DMS79 treated with DMSO at 0.1 percent for 48 hours (cell line): ENCODE measurements around the gene WNT4.
"Not testable (repeated sequence)": the region's sequence is repeated elsewhere in the genome, so short reads cannot be mapped to it uniquely, and the experiment has no call there.

Experiments
- DNase-seq: peaks from one replicate; lab custom pipeline; 2025; lab: John Stamatoyannopoulos, UW

The WNT4 gene

GRCh38 chr1:22108339-22109105, 34.4 kb downstream of the WNT4 start:
- no peak for DNase-seq

- DNase-seq = no peak
These were observed 35.8 kb downstream of the WNT4 start for GRCh38 chr1:22107126-22107525.

GRCh38 chr1:22105611-22106207, 37.2 kb downstream of the WNT4 start:
- DNase-seq = peak; percentile 83

- DNase-seq = no peak
These were observed 37.9 kb downstream of the WNT4 start for GRCh38 chr1:22104865-22105437.

GRCh38 chr1:22104094-22104493, 38.8 kb downstream of the WNT4 start:
- DNase-seq = no peak

GRCh38 chr1:22102746-22103145, 40.2 kb downstream of the WNT4 start:
- DNase-seq = no peak

GRCh38 chr1:22101995-22102394, 40.9 kb downstream of the WNT4 start:
- DNase-seq = no peak

GRCh38 chr1:22101199-22101598, 41.7 kb downstream of the WNT4 start:
- no peak for DNase-seq

- no peak for DNase-seq
These were observed 42.7 kb downstream of the WNT4 start for GRCh38 chr1:22100168-22100567.

- no peak for DNase-seq
These were observed 44.1 kb downstream of the WNT4 start for GRCh38 chr1:22098752-22099151.

- DNase-seq = no peak
These were observed 46.4 kb downstream of the WNT4 start for GRCh38 chr1:22096463-22096862.

GRCh38 chr1:22096036-22096435, 46.9 kb downstream of the WNT4 start:
- no peak for DNase-seq

GRCh38 chr1:22093513-22093912, 49.4 kb downstream of the WNT4 start:
- DNase-seq = no peak

- not testable (repeated sequence) for DNase-seq
These were observed 50.7 kb downstream of the WNT4 start for GRCh38 chr1:22092026-22092768.

- DNase-seq = no peak
These were observed 52.0 kb downstream of the WNT4 start for GRCh38 chr1:22090867-22091266.

GRCh38 chr1:22089787-22090186, 53.1 kb downstream of the WNT4 start:
- no peak for DNase-seq

GRCh38 chr1:22089134-22089571, 53.7 kb downstream of the WNT4 start:
- no peak for DNase-seq

- DNase-seq = no peak
These were observed 54.6 kb downstream of the WNT4 start for GRCh38 chr1:22088331-22088730.

- DNase-seq = no peak
These were observed 62.7 kb downstream of the WNT4 start for GRCh38 chr1:22080191-22080590.

- no peak for DNase-seq
These were observed 64.8 kb downstream of the WNT4 start for GRCh38 chr1:22078133-22078532.

GRCh38 chr1:22077728-22078127, 65.2 kb downstream of the WNT4 start:
- DNase-seq = no peak

- no peak for DNase-seq
These were observed 66.6 kb downstream of the WNT4 start for GRCh38 chr1:22076346-22076745.

- no peak for DNase-seq
These were observed 67.2 kb downstream of the WNT4 start for GRCh38 chr1:22075718-22076117.
